Muscle layer of duodenum (tissue), 2 donors: ENCODE results near the gene PEF1.

Experiments used
- H3K27ac ChIP-seq: one replicate; pipeline ENCODE4 v1.7.0; 2013; ENCODE audit warnings: mild to moderate bottlenecking, low read length
- H3K27me3 ChIP-seq: one replicate; pipeline ENCODE4 v1.7.0; 2013; ENCODE audit warnings: low read depth, mild to moderate bottlenecking, control low read depth, low read length
- H3K36me3 ChIP-seq, 2 donors: one replicate each; pipeline ENCODE4 v1.7.0; 2013; ENCODE audit warnings: low read length in 2 of 2, control low read depth in 1 of 2, mild to moderate bottlenecking in 1 of 2; ENCODE audit not compliant: insufficient read depth in 2 of 2, control insufficient read depth in 1 of 2
- H3K4me1 ChIP-seq, 2 donors: one replicate each; pipeline ENCODE4 v1.7.0; 2013; ENCODE audit warnings: low read length in 2 of 2, mild to moderate bottlenecking in 2 of 2, control low read depth in 1 of 2, moderate library complexity in 1 of 2; ENCODE audit not compliant: insufficient read depth in 2 of 2, control insufficient read depth in 1 of 2
- H3K4me3 ChIP-seq, 2 donors: one replicate each; pipeline ENCODE4 v1.7.0; 2013; ENCODE audit warnings: low read length in 2 of 2, low read depth in 1 of 2, mild to moderate bottlenecking in 1 of 2
- H3K9me3 ChIP-seq, 2 donors: one replicate each; pipeline ENCODE4 v1.7.0; 2013; ENCODE audit warnings: low read length in 2 of 2, control low read depth in 1 of 2, mild to moderate bottlenecking in 1 of 2; ENCODE audit not compliant: control insufficient read depth in 1 of 2
- donor health status: healthy.

The PEF1 gene

GRCh38 chr1:31586376-31587327 is 58.0 kb downstream of the PEF1 start:
- peak overlapping the region; percentile 31 for H3K27ac ChIP-seq

GRCh38 chr1:31585736-31586365 is 58.8 kb downstream of the PEF1 start:
- Histone ChIP-seq H3K4me1 (peaks cover 16 to 64% of the 10 kb centered on the region in 2 donors), H3K36me3 (peaks cover 15 to 22% of the 10 kb centered on the region in 2 donors), H3K4me3 (no peak overlapping the region), H3K9me3 (no peaks in the 10 kb centered on the region), H3K27ac (peak overlapping the region; percentile 31), H3K27me3 (no peaks in the 10 kb centered on the region)

More at GRCh38 chr1:31586376-31587327, 58.0 kb downstream of the PEF1 start:
- peaks cover 16 to 63% of the 10 kb centered on the region in 2 donors for H3K4me1 ChIP-seq
- H3K27me3 ChIP-seq, result no peaks in the 10 kb centered on the region
- peaks cover 15 to 22% of the 10 kb centered on the region in 2 donors for H3K36me3 ChIP-seq
- H3K9me3 ChIP-seq, result no peaks in the 10 kb centered on the region
- H3K4me3 ChIP-seq, result no peak overlapping the region

DNA sequence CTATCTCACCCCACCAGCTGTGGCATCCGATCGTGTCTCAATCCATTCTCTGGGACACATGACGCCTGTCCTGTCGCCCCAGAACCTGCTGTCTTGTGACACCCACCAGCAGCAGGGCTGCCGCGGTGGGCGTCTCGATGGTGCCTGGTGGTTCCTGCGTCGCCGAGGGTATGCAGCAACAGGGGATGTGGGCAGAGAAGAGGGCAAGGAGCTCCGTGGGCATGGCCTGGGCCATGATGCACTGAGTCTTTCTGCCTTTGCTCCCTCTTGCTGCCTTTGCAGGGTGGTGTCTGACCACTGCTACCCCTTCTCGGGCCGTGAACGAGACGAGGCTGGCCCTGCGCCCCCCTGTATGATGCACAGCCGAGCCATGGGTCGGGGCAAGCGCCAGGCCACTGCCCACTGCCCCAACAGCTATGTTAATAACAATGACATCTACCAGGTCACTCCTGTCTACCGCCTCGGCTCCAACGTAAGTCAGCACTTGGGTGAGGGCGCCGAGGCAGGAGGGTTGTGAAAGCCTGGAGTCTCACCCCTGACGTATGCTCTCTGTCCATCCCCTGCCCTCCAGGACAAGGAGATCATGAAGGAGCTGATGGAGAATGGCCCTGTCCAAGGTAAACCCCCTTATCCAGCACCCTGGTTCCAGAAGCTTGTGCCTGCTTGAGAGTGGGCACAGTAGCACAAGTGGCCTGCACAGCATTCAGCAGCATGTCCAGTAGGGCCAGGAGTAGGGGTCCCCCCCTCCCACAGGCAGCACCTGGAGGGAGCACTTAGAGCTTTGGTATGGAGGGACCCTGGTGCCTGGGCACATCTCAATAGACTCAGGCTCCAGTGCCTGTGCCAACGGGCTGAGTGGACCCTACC is 59.6 kb downstream of the PEF1 start:
- no peaks in the 10 kb centered on the region for H3K9me3 ChIP-seq
- no peak overlapping the region for H3K27ac ChIP-seq
- peaks cover 16 to 64% of the 10 kb centered on the region in 2 donors for H3K4me1 ChIP-seq
- no peak overlapping the region for H3K4me3 ChIP-seq
- H3K27me3 ChIP-seq, result no peaks in the 10 kb centered on the region
- H3K36me3 ChIP-seq, result peaks cover 15 to 22% of the 10 kb centered on the region in 2 donors

DNA sequence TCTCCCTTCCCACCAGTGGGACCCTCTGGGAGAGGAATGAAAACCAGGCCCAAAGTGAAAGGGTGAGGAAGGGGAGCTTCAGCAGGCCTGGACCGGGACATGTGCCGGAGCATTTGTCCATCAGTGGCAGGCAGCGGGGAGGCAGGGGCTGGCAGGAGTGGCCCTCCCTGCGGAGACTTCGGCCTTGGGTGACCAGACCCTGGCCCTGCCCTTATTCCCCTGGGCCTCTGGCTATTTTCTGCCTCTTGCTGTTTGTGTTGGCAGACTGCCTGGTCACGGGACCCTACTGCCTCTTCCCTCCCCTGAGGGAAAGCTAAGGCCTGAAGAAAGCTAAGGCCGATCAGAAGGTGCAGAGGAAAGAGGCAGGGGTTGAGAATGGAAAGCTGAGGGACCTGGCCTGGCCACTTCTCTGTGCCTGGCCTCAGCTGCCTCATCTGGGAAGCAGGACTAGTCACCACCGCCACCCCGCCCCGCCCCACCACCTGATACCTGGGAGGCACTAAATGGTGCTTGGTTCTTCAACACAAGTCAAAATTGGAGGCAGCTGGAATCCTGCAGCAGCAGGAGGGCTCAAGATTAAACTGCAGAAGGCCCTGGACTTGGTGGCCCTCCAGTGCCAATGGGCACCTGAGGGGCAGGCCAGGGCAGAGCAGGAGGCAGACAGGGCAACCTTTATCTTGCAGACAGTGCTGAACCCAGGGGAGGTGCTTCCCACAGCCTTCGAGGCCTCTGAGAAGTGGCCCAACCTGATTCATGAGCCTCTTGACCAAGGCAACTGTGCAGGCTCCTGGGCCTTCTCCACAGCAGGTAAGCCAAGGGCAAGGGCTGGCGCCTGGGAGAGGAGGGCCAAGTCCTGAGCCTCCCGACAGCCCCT is 60.4 kb downstream of the PEF1 start:
- H3K4me3 ChIP-seq, result no peak overlapping the region
- no peaks in the 10 kb centered on the region for H3K27me3 ChIP-seq
- peaks cover 15 to 22% of the 10 kb centered on the region in 2 donors for H3K36me3 ChIP-seq
- H3K4me1 ChIP-seq, result peaks cover 16 to 69% of the 10 kb centered on the region in 2 donors
- peak overlapping the region; percentile 81 for H3K27ac ChIP-seq
- H3K9me3 ChIP-seq, result no peaks in the 10 kb centered on the region

DNA sequence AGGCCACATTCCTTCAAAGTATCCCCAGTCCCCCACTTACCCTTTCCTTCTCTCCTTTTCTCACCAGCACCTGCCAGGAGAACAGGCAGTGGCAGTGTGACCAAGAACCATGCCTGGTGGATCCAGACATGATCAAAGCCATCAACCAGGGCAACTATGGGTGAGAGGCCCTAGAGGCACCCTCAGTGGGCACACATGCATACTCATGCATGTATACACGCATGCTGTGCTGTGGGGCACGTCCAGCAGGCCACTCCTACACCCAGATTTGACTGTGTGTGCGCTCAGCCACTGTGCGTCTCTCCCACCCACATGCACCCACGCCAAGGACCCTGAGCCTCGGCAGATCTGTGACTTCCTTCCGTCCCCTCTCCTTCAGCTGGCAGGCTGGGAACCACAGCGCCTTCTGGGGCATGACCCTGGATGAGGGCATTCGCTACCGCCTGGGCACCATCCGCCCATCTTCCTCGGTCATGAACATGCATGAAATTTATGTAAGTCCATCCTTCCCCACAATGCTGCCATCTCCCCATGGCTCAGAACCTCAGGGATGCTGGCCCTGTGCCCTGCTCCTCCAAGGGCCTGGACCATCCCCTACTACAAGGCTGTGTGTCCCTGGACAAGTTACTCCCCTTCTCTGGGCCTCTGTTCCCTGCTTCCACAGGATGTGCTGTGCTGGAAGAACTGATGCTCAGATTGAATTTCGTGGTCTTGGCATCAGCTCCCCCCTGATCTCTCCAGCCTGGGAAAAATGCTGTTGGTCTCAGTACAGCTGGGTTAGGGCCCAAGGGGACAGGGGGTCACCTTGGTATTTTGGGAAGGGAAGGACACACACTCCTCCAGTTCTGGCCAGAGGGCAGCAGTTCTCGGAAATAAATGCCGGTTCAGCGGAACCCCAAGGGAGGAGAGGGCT is 61.3 kb downstream of the PEF1 start:
- H3K27ac ChIP-seq, result peak overlapping the region; percentile 81
- H3K4me1 ChIP-seq, result peaks cover 14 to 64% of the 10 kb centered on the region in 2 donors
- H3K36me3 ChIP-seq, result peaks cover 15 to 22% of the 10 kb centered on the region in 2 donors
- H3K27me3 ChIP-seq, result no peaks in the 10 kb centered on the region
- no peak overlapping the region for H3K4me3 ChIP-seq
- H3K9me3 ChIP-seq, result no peaks in the 10 kb centered on the region

- H3K36me3 ChIP-seq, result peaks cover 15 to 22% of the 10 kb centered on the region in 2 donors
- H3K4me1 ChIP-seq, result peaks cover 10 to 51% of the 10 kb centered on the region in 2 donors
- no peaks in the 10 kb centered on the region for H3K27me3 ChIP-seq
- no peaks in the 10 kb centered on the region for H3K9me3 ChIP-seq
- peak overlapping the region in 1 of 2 donors; percentile 3 for H3K4me3 ChIP-seq
- H3K27ac ChIP-seq, result peak overlapping the region; percentile 81
These were observed 62.6 kb downstream of the PEF1 start for GRCh38 chr1:31581821-31582810.

GRCh38 chr1:31580891-31581603 is 63.6 kb downstream of the PEF1 start:
- Histone ChIP-seq H3K27me3 (no peaks in the 10 kb centered on the region), H3K4me1 (peaks cover 10 to 46% of the 10 kb centered on the region in 2 donors), H3K4me3 (peak overlapping the region; percentile 47 to 55), H3K36me3 (peaks cover 11 to 22% of the 10 kb centered on the region in 2 donors), H3K27ac (peak overlapping the region; percentile 81), H3K9me3 (no peaks in the 10 kb centered on the region)

DNA sequence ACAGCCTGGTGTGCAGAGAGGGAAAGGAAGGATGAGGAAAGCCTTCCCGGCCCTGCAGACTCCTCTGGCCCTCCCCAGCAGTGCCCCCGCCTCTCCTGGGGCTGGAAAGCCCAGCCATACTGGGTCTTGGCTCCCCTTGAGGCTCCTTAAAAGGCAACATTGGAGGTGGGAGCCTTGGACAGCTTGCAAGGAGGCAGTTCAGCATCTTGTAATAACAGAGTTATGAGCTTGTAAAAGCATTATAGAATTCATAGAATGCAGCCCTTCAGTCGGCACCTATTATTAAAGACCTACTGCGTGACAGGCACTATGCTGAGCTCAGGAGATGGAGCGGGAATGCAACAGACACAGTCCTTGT is 64.2 kb downstream of the PEF1 start:
- Histone ChIP-seq H3K4me3 (peak overlapping the region; percentile 47 to 55), H3K36me3 (peaks cover 8 to 16% of the 10 kb centered on the region in 2 donors), H3K4me1 (peaks cover 10 to 51% of the 10 kb centered on the region in 2 donors), H3K27ac (peak overlapping the region; percentile 81), H3K9me3 (no peaks in the 10 kb centered on the region), H3K27me3 (no peaks in the 10 kb centered on the region)
